Dermis microvascular lymphatic vessel endothelial cell (primary cell): Measurements from ENCODE around the gene SRGAP3. TPM values are rescaled to one million over a fixed set of nuclear protein-coding genes. Genes with fewer than 3 reads are reported as not detected.

Experiments used
- DNase-seq, 2 donors: peaks; one replicate each; pipeline versions ENCODE4 v3.0.0 to v3.0.0-alpha.2; 2010; ENCODE audit warnings: low read depth in 2 of 2
- total RNA-seq: library from RNA; depleted of rRNA; stranded (reverse); fragments of >200 nt; gene quantifications from 2 replicates; pipeline ENCODE4 v1.2.1, GENCODE V29; 2014

Gene SRGAP3
- total RNA-seq, 1 donor from 2014 or later, result 1.0 TPM

- peak in 1 of 2 donors; percentile 34 for DNase-seq
Measured at GRCh38 chr3:8972639-8973038, 276.8 kb downstream of the SRGAP3 start.

DNA sequence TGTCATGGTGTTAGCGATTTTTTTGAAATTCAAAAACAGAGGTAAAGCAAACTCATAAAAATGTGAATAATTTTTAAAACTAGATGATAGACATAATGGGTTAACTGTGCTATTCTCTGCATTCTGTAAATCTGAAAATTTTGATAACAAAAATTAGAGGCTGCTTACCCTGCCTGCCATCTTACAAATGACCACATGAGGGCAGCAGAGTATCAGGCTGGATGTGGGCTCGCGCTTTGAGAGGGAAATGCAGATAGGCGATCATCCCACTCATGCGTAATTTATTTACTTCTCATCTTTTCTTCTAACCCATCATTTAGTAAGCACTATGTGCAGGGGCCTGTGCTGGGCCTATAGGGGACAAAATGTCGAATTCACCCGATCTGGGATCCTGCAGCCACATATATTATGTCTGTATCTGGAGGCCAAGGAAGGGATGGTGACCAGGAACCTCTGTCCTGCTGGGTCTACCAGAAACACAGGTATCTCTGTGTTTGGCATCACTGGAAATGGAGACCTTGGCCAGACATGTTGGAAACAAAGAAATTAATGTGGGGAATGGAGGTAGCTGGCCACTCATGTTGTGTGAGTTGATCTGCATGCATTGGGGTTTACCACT is 278.4 kb downstream of the SRGAP3 start:
- DNase-seq, result peak; percentile 50 to 60

- no peak for DNase-seq
Measured at GRCh38 chr3:8969241-8969640, 280.2 kb downstream of the SRGAP3 start.

DNA sequence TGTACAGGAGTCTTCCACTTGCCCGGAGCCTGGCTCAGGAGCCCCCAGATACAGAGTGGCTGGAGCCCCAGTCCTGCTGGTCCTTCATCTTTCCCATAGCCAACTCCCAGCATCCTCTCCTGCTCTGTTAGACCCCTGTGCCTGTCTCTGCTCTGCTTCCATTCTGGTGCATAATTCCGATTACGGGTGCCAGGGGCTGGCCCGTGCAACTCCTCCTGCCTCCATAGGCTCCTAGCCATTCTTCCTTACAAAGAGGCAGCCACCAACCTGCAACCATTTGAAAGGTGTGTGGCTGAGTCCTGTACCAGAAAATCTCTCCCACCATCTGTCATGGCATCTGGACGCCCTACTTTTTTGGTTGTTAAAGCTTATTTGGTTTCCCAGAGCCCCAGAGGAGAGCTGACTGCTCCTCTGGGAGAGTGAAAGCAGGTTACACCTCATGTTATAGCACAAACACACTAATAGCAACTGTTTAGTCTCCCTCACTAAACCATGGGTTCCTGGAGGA is 281.0 kb downstream of the SRGAP3 start:
- no peak for DNase-seq

DNA sequence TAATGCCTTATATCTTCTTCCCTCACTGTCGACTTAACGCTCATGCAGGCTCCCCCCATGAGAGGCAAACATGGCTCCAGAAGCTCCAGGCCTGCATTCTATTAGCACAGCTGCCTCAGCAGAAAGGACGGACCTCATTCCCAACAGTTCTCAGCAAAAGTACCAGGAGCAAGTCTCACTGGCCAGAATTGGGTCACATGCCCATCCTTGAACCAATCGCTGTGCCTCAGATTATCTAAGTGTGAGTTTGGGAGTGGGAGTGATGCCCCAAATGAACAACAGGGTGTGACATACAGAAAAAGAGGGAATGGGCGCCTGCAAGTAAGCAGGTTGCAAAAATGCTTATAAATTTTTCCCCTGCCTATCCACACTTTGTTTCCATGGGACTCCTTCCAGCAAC is 281.9 kb downstream of the SRGAP3 start:
- DNase-seq, result no peak

- no peak for DNase-seq
Measured at GRCh38 chr3:8966820-8967348, 282.6 kb downstream of the SRGAP3 start.

- no peak for DNase-seq
Measured at GRCh38 chr3:8966150-8966819, 283.2 kb downstream of the SRGAP3 start.

DNA sequence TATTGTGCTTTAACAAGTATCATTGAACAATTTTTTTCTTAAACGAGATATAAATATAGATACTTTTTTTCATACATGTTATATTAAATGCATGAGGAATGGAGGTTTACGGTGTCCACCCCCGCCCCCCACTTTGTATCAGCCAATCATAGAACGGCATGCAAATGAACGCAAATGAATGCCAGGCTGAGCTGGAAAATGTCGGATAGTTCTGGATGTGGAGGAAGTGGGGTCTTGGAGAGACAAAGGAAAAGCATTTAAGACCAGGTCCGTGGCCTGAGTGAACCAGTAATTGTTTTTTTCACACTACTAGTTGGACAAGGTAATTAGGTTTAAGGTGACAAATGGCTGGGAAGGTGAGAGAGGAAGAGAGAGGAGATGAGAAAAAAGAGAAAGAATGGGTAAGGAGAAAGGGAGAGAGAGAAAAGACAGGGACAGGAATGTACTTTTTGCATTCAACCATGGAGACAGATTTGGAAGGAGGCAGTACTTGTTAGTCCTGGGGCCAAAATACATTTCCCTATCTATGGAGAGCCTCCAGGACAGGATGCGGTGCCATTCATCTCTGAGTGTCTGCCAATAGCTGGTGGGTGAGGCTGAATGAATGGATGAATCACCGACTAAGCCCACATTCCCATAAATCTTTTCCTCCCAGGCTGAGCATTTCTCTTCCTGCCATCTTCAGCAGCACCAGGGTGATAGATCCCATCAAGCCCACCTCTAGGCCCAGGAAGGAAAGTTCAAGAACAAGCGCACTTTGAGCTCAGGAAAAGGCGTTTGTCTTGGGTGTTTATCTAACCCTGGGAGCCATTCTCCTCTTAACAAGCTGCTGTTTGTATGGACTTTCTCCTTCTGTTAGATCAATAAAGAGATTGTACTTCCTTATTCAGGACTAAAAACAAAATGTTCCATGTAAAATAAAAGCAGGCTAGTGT is 284.7 kb downstream of the SRGAP3 start:
- DNase-seq, result peak; percentile 48 to 84

DNA sequence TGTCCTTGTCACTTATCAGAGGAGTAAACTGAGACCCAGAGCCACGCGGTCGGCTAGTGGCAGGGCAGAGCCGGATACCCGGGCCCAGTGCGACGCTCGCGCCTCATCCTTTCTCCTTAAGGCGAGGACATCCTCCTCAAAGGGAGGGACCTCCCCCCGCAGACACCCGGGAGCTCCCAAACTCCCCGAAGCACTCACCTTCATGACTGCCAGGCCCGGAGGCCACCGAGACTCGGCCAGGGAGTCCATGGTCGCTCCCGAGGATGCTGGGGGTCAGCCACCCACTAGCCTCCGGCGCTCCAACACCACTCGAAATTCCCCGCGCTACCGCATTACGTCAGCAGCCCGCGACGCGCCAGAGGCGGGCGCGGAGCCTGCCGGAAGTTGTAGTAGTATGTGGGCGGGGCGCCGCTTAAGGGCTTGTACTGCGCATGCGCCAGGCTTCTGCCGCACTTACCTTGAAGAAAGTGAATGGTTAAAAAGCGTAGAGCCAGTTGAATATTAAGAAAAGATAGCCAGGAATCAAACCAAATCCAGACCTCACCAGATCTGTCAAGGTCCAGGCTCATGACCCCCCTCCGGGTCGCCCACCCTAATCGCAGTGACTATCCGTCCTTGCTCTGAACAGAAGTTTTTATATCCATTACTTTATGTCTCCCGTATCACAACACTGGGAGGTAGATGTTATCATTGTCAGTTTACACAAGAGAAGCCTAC is 286.2 kb downstream of the SRGAP3 start, which contains the start of gene RAD18:
Gene RAD18, minus strand, starts transcription at position 336 of the 717 bp plus-strand sequence. Its CDS starts 87 bp downstream, at position 249.
- peak; percentile 80 to 91 for DNase-seq

- no peak for DNase-seq
Measured at GRCh38 chr3:8962226-8962861, 287.1 kb downstream of the SRGAP3 start.

- DNase-seq, result no peak
Measured at GRCh38 chr3:8959668-8960067, 289.8 kb downstream of the SRGAP3 start.

- no peak for DNase-seq
Measured at GRCh38 chr3:8954938-8955763, 294.3 kb downstream of the SRGAP3 start.

DNA sequence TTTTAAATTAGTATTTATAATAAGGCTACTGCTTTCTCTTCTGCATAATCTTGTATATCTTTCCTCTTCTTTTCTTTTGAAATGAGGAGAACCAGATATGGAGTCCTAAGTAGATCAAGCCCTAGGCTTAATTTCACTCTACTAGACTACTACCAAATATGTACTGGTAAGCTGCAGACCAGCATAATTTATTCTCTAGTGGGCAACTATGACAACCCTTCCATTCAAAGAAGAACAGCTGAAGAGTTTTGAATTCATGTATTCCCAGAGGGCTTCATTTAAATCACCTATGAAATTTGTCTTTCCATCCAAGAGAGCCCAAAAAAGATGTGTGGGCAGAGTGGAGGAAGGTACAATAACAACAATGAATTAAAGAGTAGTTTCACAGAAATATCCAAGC is 296.1 kb downstream of the SRGAP3 start:
- no peak for DNase-seq

DNA sequence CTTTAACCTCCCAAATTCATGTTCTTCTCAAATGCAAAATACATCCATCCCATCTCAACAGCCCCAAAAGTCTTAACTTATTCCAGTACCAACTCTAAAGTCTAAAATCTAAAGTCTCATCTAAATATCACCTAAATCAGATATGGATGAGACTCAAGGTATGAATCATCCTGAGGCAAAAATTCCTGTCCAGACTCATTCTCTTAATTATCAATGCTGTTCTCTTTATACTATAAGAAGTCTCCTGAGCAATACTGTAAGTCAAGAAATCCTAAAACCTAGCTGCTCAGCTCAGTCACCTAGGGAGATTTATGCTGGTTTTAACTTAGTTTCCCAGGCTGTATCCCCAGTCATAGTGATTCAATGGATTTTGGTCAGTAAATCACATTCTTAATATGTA is 297.3 kb downstream of the SRGAP3 start:
- DNase-seq, result no peak

GRCh38 chr3:8945890-8946600 is 303.4 kb downstream of the SRGAP3 start:
- DNase-seq, result no peak

- DNase-seq, result no peak
Measured at GRCh38 chr3:8942746-8943488, 306.5 kb downstream of the SRGAP3 start.

DNA sequence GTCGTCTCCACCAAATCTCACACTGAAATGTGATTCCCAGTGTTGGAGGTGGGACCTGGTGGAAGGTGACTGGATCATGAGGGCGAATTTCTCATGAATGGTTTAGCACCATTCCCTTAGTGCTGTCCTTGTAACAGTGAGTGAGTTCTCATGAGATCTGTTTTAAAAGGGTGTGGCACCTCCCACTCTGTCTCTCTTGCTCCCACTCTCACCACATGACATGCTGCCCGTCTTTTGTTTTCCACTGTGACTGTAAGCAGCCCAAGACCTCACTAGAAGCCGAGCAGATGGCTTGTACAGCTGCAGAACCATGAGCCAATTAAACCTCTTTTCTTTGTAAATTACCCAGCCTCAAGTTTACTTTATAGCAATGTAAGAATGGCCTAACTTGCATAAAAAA is 307.3 kb downstream of the SRGAP3 start:
- no peak for DNase-seq

- DNase-seq, result peak; percentile 21 to 54
Measured at GRCh38 chr3:8938021-8938420, 311.4 kb downstream of the SRGAP3 start.
